OCI-LY7 (cell line): ENCODE data around the gene RBM19. TPM values are rescaled to one million over a fixed set of nuclear protein-coding genes. Genes with fewer than 3 reads are reported as not detected.
"Not testable (repeated sequence)": the region's sequence is repeated elsewhere in the genome, so short reads cannot be mapped to it uniquely, and the experiment has no call there.

Experiments used
- BruUV-seq: library from RNA; stranded (reverse); fragments of 400-500 nt; replicated peaks from 2 replicates; lab custom pipeline; 2021; lab: Mats Ljungman, UMichigan
- CTCF ChIA-PET: fragments of 300-600 bp; sonication (Branson Sonifier 250); formaldehyde crosslinking; loops from one replicate; lab custom pipeline; 2022; ENCODE audit warnings: antibody characterized with exemption; ENCODE audit not compliant: unreplicated experiment; lab: Charles Lee
- POLR2A ChIA-PET: fragments of 300-600 bp; sonication (Branson Sonifier 250); formaldehyde crosslinking; loops from one replicate; lab custom pipeline; 2022; ENCODE audit warnings: antibody characterized with exemption; lab: Charles Lee
- DNase-seq: peaks from one replicate; pipeline ENCODE4 v3.0.0-alpha.2; 2015; ENCODE audit warnings: low spot score
- H2AFZ ChIP-seq: fragments of 200-600 bp; sonication (generic), shearing (Covaris generic); 2 replicates; pipeline ENCODE4 v1.6.1; 2014; ENCODE audit warnings: mild to moderate bottlenecking, antibody characterized with exemption, low read length, moderate library complexity
- H3K27ac ChIP-seq: fragments of 200-600 bp; sonication (generic); 2 replicates; pipeline ENCODE4 v1.5.1; 2014; ENCODE audit warnings: mixed run types, low read depth, mild to moderate bottlenecking, moderate library complexity, low read length, inconsistent platforms; ENCODE audit not compliant: poor library complexity, severe bottlenecking
- H3K36me3 ChIP-seq: fragments of 200-600 bp; sonication (generic); 2 replicates; pipeline ENCODE4 v1.6.1; 2014; ENCODE audit warnings: mild to moderate bottlenecking, antibody characterized with exemption, low read length, moderate library complexity, mixed read lengths; ENCODE audit not compliant: insufficient read depth
- H3K4me1 ChIP-seq: fragments of 200-600 bp; sonication (generic); 2 replicates; pipeline ENCODE4 v1.5.1; 2014; ENCODE audit warnings: mild to moderate bottlenecking, low read length; ENCODE audit not compliant: insufficient read depth, poor library complexity, severe bottlenecking
- H3K4me2 ChIP-seq: fragments of 200-600 bp; sonication (generic); 2 replicates; pipeline ENCODE4 v1.6.1; 2014; ENCODE audit warnings: mild to moderate bottlenecking, low read length
- H3K4me3 ChIP-seq: fragments of 200-600 bp; sonication (generic); 2 replicates; pipeline ENCODE4 v1.5.1; 2014; ENCODE audit warnings: mild to moderate bottlenecking, low read depth, low read length; ENCODE audit not compliant: poor library complexity, severe bottlenecking
- H3K79me2 ChIP-seq: fragments of 200-600 bp; sonication (generic); 2 replicates; pipeline ENCODE4 v1.6.1; 2016; ENCODE audit warnings: low read depth, mild to moderate bottlenecking, low read length, moderate library complexity, mixed read lengths; ENCODE audit not compliant: insufficient read depth
- H3K9me2 ChIP-seq: fragments of 200-600 bp; sonication (generic); 2 replicates; pipeline ENCODE4 v1.6.1; 2016; ENCODE audit warnings: mild to moderate bottlenecking, low read length, mixed read lengths; ENCODE audit not compliant: insufficient read depth
- H3K9me3 ChIP-seq: fragments of 200-600 bp; sonication (generic); 2 replicates; pipeline ENCODE4 v1.6.1; 2014; ENCODE audit warnings: mild to moderate bottlenecking, mixed run types, low read length, mixed read lengths
- H4K20me1 ChIP-seq: fragments of 200-600 bp; sonication (generic); 2 replicates; pipeline ENCODE4 v1.6.1; 2014; ENCODE audit warnings: mild to moderate bottlenecking, antibody characterized with exemption, low read length, moderate library complexity, mixed read lengths; ENCODE audit not compliant: insufficient read depth
- CTCF ChIP-seq: fragments of 200-600 bp; sonication (generic); conservative IDR thresholded peaks from 2 replicates; pipeline ENCODE4 v1.5.1; 2014; ENCODE audit warnings: mild to moderate bottlenecking, antibody characterized with exemption, low read length, moderate library complexity, mixed read lengths
- EZH2phosphoT487 ChIP-seq: fragments of 200-600 bp; sonication (generic); IDR thresholded peaks from 2 replicates; pipeline ENCODE4 v1.6.1; 2018; ENCODE audit warnings: low read depth, borderline replicate concordance, mild to moderate bottlenecking, mixed run types, antibody characterized with exemption, low read length, moderate library complexity, mixed read lengths
- intact Hi-C: fragments of 100-400 bp; cut with micrococcal nuclease; formaldehyde crosslinking; loops from one replicate; pipeline ENCODE4 v1.10.0; 2022; ENCODE audit not compliant: unreplicated experiment
- total RNA-seq, 2 experiments: library from RNA; depleted of rRNA in 1 of 2; stranded (reverse); fragments of >200 nt in 1 of 2; shearing (Covaris generic) in 1 of 2; gene quantifications; 2 replicates each; pipeline ENCODE4 v1.2.3, GENCODE V29; 2014 to 2022

The RBM19 gene
- total RNA-seq, 2 experiments from 2014 or later = 37.8 to 46.2 TPM

- H3K79me2 ChIP-seq = no peaks in the 10 kb centered on the region
- H3K4me2 ChIP-seq = no peak overlapping the region
- no peak overlapping the region for H3K27ac ChIP-seq
- H3K9me3 ChIP-seq = no peaks in the 10 kb centered on the region
- H4K20me1 ChIP-seq = no peaks in the 10 kb centered on the region
- POLR2A ChIA-PET = no interaction called here
- no TSS peak for BruUV-seq
- H3K4me3 ChIP-seq = no peak overlapping the region
- H2AFZ ChIP-seq = no peak overlapping the region
- H3K4me1 ChIP-seq = no peaks in the 10 kb centered on the region
- no peak for TF ChIP-seq EZH2phosphoT487
- no peak for TF ChIP-seq CTCF
- CTCF ChIA-PET = no interaction called here
- H3K36me3 ChIP-seq = no peaks in the 10 kb centered on the region
- intact Hi-C loops = no loop called here
- DNase-seq = no peak
- H3K9me2 ChIP-seq = no peaks in the 10 kb centered on the region
Measured at GRCh38 chr12:114001511-114002340, 35.6 kb upstream of the RBM19 start.

- Histone ChIP-seq H3K9me3 (no peaks in the 10 kb centered on the region), H4K20me1 (no peaks in the 10 kb centered on the region), H3K4me3 (no peak overlapping the region), H3K9me2 (no peaks in the 10 kb centered on the region), H2AFZ (no peak overlapping the region), H3K36me3 (no peaks in the 10 kb centered on the region), H3K27ac (no peak overlapping the region), H3K4me2 (no peak overlapping the region), H3K79me2 (no peaks in the 10 kb centered on the region), H3K4me1 (no peaks in the 10 kb centered on the region)
- TF ChIP-seq EZH2phosphoT487 = no peak
- no peak for TF ChIP-seq CTCF
- ChIA-PET CTCF (no interaction called here), POLR2A (no interaction called here)
- intact Hi-C loops = no loop called here
- no TSS peak for BruUV-seq
- DNase-seq = no peak
Measured at GRCh38 chr12:114000861-114001260, 34.7 kb upstream of the RBM19 start.

GRCh38 chr12:114000261-114000660 lies 34.1 kb upstream of the RBM19 start:
- H3K36me3 ChIP-seq, H2AFZ ChIP-seq, BruUV-seq, H3K4me3 ChIP-seq, H3K9me3 ChIP-seq, DNase-seq, H3K9me2 ChIP-seq, POLR2A ChIA-PET, H3K27ac ChIP-seq, H3K4me1 ChIP-seq, H3K4me2 ChIP-seq, CTCF ChIA-PET, H3K79me2 ChIP-seq, intact Hi-C loops, H4K20me1 ChIP-seq: not testable (repeated sequence)
